ENCODE results near the gene SNX11.
"Not testable (repeated sequence)": the region's sequence is repeated elsewhere in the genome, so short reads cannot be mapped to it uniquely, and the experiment has no call there.

SNX11 gene

GRCh38 chr17:48066656-48067055, 40.9 kb upstream of the SNX11 start:
- Histone ChIP-seq H3K4me1 (ENCODE audit: control insufficient read depth, insufficient read depth, low read length) (no peaks in the 10 kb centered on the region), H3K4me3 (ENCODE audit: low read depth, low read length) (no peak overlapping the region), H3K36me3 (ENCODE audit: control insufficient read depth in 2 of 2, insufficient read depth in 1 of 2, low read length in 2 of 2) (peaks cover 56 to 91% of the 10 kb centered on the region in 2 experiments), H3K9me3 (ENCODE audit: control insufficient read depth, insufficient read depth, low read depth, low read length) (no peaks in the 10 kb centered on the region), H3K27ac (ENCODE audit: extremely low read depth, low read depth, low read length) (no peak overlapping the region)
- ChIA-PET POLR2A (interaction anchor here (1.4 kb wide), 1 partner anchor 18 kb away, joined by 10 read pairs; the partner anchor contains the start of gene NFE2L1), CTCF (interaction anchor here (0.6 to 4.9 kb wide), 7 partner anchors 9 to 40 kb away, joined by 3 to 35 read pairs (median 4); no protein-coding TSS in a partner anchor)
- no peak for TF ChIP-seq MEIS1 (CRISPR knock-in tag; IDR thresholded peaks at IDR 0.05; ENCODE audit: borderline replicate concordance)
- TF ChIP-seq ZNF501 (tag by site-specific recombination; IDR thresholded peaks at IDR 0.05), result no peak
- no peak for TF ChIP-seq ZNF658 (tag by site-specific recombination; IDR thresholded peaks at IDR 0.05)
- no peak for TF ChIP-seq ZNF311 (tag by site-specific recombination; IDR thresholded peaks at IDR 0.05; ENCODE audit: borderline replicate concordance)
- TF ChIP-seq ZNF274 (IDR thresholded peaks at IDR 0.05; ENCODE audit: low read length), result no peak
- TF ChIP-seq ZNF274 (tag by site-specific recombination; IDR thresholded peaks at IDR 0.05; ENCODE audit: borderline replicate concordance), result no peak
- no peak for TF ChIP-seq ZNF10 (tag by site-specific recombination; IDR thresholded peaks at IDR 0.05)
- no peak for TF ChIP-seq ZNF416 (tag by site-specific recombination; IDR thresholded peaks at IDR 0.05)
- no peak for TF ChIP-seq ZNF660 (tag by site-specific recombination; IDR thresholded peaks at IDR 0.05)
- no peak for TF ChIP-seq ZNF350 (tag by site-specific recombination; IDR thresholded peaks at IDR 0.05)
- TF ChIP-seq ZSCAN4 (tag by site-specific recombination; IDR thresholded peaks at IDR 0.05), result no peak
- TF ChIP-seq ZNF391 (tag by site-specific recombination; IDR thresholded peaks at IDR 0.05; ENCODE audit: borderline replicate concordance, low read depth), result no peak
- no peak for TF ChIP-seq KLF16 (tag by site-specific recombination; IDR thresholded peaks at IDR 0.05)
- TF ChIP-seq ZNF843 (tag by site-specific recombination; IDR thresholded peaks at IDR 0.05), result no peak
- no peak for TF ChIP-seq GFI1B (tag by site-specific recombination; IDR thresholded peaks at IDR 0.05)
- no peak for TF ChIP-seq ZNF585B (tag by site-specific recombination; IDR thresholded peaks at IDR 0.05)
- TF ChIP-seq ZNF571 (tag by site-specific recombination; IDR thresholded peaks at IDR 0.05), result no peak
- no peak for TF ChIP-seq BCL11A (tag by site-specific recombination; IDR thresholded peaks at IDR 0.05; ENCODE audit: low read depth)
- no peak for TF ChIP-seq ZNF621 (tag by site-specific recombination; IDR thresholded peaks at IDR 0.05)
- no peak for TF ChIP-seq HOXA7 (CRISPR knock-in tag; IDR thresholded peaks at IDR 0.05; ENCODE audit: borderline replicate concordance)

- POLR2A ChIA-PET, result interaction anchor here (1.4 to 1.5 kb wide), 2 partner anchors 19 to 42 kb away, joined by 5 to 10 read pairs; partner anchors contain the start of gene NFE2L1
- Histone ChIP-seq H3K9me3 (ENCODE audit: control insufficient read depth, insufficient read depth, low read depth, low read length) (no peaks in the 10 kb centered on the region), H3K4me3 (ENCODE audit: low read depth, low read length) (no peak overlapping the region), H3K36me3 (ENCODE audit: control insufficient read depth in 2 of 2, insufficient read depth in 1 of 2, low read length in 2 of 2) (peaks cover 59 to 91% of the 10 kb centered on the region in 2 experiments), H3K4me1 (ENCODE audit: control insufficient read depth, insufficient read depth, low read length) (no peaks in the 10 kb centered on the region), H3K27ac (ENCODE audit: extremely low read depth, low read depth, low read length) (no peak overlapping the region)
- TF ChIP-seq ZNF664 (tag by site-specific recombination; IDR thresholded peaks at IDR 0.05) (0 out of 2 replicates have a peak, but pooled peaks have one; percentile 30), ZNF311 (tag by site-specific recombination; IDR thresholded peaks at IDR 0.05; ENCODE audit: borderline replicate concordance) (no peak), ZNF121 (tag by site-specific recombination; IDR thresholded peaks at IDR 0.05) (peak; percentile 82), ZNF843 (tag by site-specific recombination; IDR thresholded peaks at IDR 0.05) (no peak)
- CTCF ChIA-PET, result interaction anchor here (0.8 to 4.9 kb wide), 8 partner anchors 9 to 63 kb away, joined by 3 to 35 read pairs (median 4); no protein-coding TSS in a partner anchor
These were observed 40.3 kb upstream of the SNX11 start for GRCh38 chr17:48067245-48067644.

GRCh38 chr17:48067808-48068207, 39.8 kb upstream of the SNX11 start:
- H3K9me3 ChIP-seq (ENCODE audit: control insufficient read depth, insufficient read depth, low read depth, low read length); H3K27ac ChIP-seq (ENCODE audit: extremely low read depth, low read depth, low read length); H3K4me1 ChIP-seq (ENCODE audit: control insufficient read depth, insufficient read depth, low read length); H3K4me3 ChIP-seq (ENCODE audit: low read depth, low read length): not testable (repeated sequence)
- peaks cover 58 to 90% of the 10 kb centered on the region in 2 experiments for H3K36me3 ChIP-seq (ENCODE audit: control insufficient read depth in 2 of 2, insufficient read depth in 1 of 2, low read length in 2 of 2)
- ChIA-PET POLR2A (interaction anchor here (0.6 to 1.5 kb wide), 5 partner anchors 12 to 673 kb away, joined by 3 to 8 read pairs (median 5); partner anchors contain the start of gene NFE2L1), CTCF (interaction anchor here (0.5 to 4.9 kb wide), 13 partner anchors 8 to 263 kb away, joined by 3 to 35 read pairs (median 4); partner anchors contain the start of gene SNX11)
